ENCODE results near the gene TSFM. TPM values are rescaled to one million over a fixed set of nuclear protein-coding genes. Genes with fewer than 3 reads are reported as not detected.

The TSFM gene
- total and polyA plus RNA-seq, 7 donors, result 8.0 to 49.3 (median 29.6) TPM

- intact Hi-C loops (cut with DNase I), result no loop called here
- H3K27me3 ChIP-seq, result peaks cover 36 to 57% (median 47%) of the 10 kb centered on the region in 3 donors
- DNase-seq, result no peak
- no peaks in the 10 kb centered on the region for H3K9me3 ChIP-seq
- WGBS, 2 donors, result 2 to 4% methylated on average over 40 of the region's 40 CpGs
- H3K36me3 ChIP-seq, result peaks cover 0 to 17% (median 0%) of the 10 kb centered on the region in 4 donors
- H3K4me3 ChIP-seq, result peak overlapping the region in 3 of 4 donors; percentile 16 to 38 (median 33)
- TF ChIP-seq EP300 (IDR thresholded peaks at IDR 0.05) (no peak), CTCF (IDR thresholded peaks at IDR 0.05) (no peak), POLR2AphosphoS5 (IDR thresholded peaks at IDR 0.05) (no peak), POLR2A (IDR thresholded peaks at IDR 0.05) (no peak)
- H3K4me1 ChIP-seq, result peaks cover 0 to 32% (median 27%) of the 10 kb centered on the region in 4 donors
- H3K27ac ChIP-seq, result no peak overlapping the region
Observed at GRCh38 chr12:57765698-57766463, 16.7 kb upstream of the TSFM start.

DNA sequence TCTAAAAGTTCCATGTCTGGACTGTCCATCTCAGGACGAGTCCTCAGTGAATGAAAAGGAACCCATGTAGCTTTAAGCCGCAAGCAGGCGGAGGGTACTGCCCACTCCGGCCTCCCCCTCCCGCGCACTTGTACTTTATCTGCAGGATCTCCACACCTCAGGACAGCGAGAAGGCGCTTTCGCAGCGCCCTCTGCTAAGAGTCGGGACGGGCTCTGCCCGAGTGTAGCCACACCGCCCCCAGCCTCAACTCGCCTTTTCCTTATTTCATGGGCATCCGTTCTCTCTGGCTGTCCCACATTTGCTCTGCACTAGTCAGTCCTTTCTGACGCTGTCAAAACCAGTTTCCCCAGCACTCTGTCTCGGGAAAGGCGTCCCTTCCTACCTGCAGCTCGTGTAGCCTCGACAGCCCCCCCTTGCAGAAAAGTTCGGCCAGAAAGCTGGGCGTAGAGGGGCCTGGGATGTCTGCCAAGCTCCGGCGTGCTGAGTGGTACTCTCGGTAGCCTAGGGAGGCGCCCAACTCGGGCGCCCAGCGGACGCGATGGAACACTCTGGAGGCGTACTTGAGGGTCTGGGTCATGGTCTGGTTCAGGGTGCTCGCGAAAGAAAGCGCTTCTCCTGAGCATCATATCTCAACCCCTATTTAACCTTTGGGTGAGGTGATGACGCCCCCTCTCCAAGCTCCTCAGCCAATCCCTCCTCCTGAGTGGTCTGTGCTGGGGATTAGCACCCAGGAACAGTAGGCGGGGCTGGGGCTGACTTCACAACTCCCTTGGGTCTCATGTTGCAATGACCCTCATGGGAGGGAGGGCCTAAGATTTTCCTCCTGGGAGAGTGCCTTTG lies 15.9 kb upstream of the TSFM start, which contains the start of gene CYP27B1:
TSS of gene CYP27B1 (minus strand) at position 615 of the 841 bp plus-strand sequence. CDS start at position 578, 37 bp downstream.
- DNase-seq, result no peak

DNA sequence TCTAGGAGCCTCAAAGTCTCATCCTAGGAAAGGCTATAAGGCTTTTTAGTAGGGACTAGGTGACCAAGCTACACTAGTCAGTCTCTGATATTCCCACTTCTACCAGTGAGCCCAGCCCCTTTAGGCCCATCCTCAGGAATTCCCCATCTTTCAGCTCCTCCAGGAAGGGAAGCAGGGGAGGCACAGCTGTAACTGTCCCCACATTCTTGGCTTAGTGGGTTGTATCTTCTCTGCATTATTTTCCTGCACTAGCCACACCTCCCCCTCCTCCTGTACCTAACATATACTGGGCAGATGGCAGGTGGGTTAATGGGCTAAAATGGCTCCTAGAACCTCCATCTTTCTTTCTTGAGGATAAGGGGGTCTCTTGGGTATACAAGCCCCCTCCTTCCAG lies 15.3 kb upstream of the TSFM start:
- peaks cover 0 to 41% (median 36%) of the 10 kb centered on the region in 4 donors for H3K4me1 ChIP-seq
- H3K27ac ChIP-seq, result no peak overlapping the region
- H3K27me3 ChIP-seq, result peaks cover 29 to 46% (median 44%) of the 10 kb centered on the region in 3 donors
- peaks cover 0 to 17% (median 0%) of the 10 kb centered on the region in 4 donors for H3K36me3 ChIP-seq
- intact Hi-C loops (cut with DNase I), result no loop called here
- TF ChIP-seq EP300 (IDR thresholded peaks at IDR 0.05), result no peak
- TF ChIP-seq POLR2A (IDR thresholded peaks at IDR 0.05), result no peak
- no peak for TF ChIP-seq POLR2AphosphoS5 (IDR thresholded peaks at IDR 0.05)
- TF ChIP-seq CTCF (IDR thresholded peaks at IDR 0.05), result no peak
- DNase-seq, result no peak
- H3K4me3 ChIP-seq, result no peak overlapping the region
- H3K9me3 ChIP-seq, result no peaks in the 10 kb centered on the region

More for the DNA sequence above, 15.9 kb upstream of the TSFM start, which contains the start of gene CYP27B1:
- Histone ChIP-seq H3K36me3 (peaks cover 0 to 17% (median 0%) of the 10 kb centered on the region in 4 donors), H3K27ac (no peak within 1 kb of the TSS), H3K27me3 (peaks cover 35 to 52% (median 47%) of the 10 kb centered on the region in 3 donors), H3K9me3 (no peaks in the 10 kb centered on the region), H3K4me3 (peak within 1 kb of the TSS in 3 of 4 donors; percentile 16 to 38 (median 33)), H3K4me1 (peaks cover 0 to 40% (median 35%) of the 10 kb centered on the region in 4 donors)
- intact Hi-C loops (cut with DNase I), result no loop called here
- TF ChIP-seq POLR2A (IDR thresholded peaks at IDR 0.05) (no peak), CTCF (IDR thresholded peaks at IDR 0.05) (no peak), EP300 (IDR thresholded peaks at IDR 0.05) (no peak), POLR2AphosphoS5 (IDR thresholded peaks at IDR 0.05) (no peak)
- 6 to 8% methylated on average over 38 of the region's 38 CpGs for WGBS, 2 donors

DNA sequence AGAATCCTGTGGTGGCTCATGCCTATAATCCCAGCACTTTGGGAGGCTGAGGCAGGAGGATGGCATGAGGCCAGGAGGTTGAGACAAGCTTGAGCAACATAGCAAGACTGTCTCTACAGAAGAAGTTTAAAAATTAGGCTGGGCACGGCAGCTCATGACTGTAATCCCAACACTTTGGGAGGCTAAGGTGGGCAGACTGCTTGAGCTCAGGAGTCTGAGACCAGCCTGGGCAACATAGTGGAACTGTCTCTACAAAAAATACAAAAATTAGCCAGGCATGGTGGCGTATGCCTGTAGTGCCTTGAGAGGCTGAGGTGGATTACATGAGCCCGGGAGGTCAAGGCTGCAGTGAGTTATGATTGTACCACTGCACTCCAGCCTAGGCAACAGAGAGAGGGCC lies 14.7 kb upstream of the TSFM start:
- intact Hi-C loops (cut with DNase I), result no loop called here
- WGBS, 2 donors, result 94 to 97% methylated on average over 3 of the region's 3 CpGs
- no peak overlapping the region for H3K27ac ChIP-seq

More for the DNA sequence above, 14.7 kb upstream of the TSFM start:
- Histone ChIP-seq H3K27me3 (peaks cover 28 to 40% (median 39%) of the 10 kb centered on the region in 3 donors), H3K4me3 (no peak overlapping the region), H3K4me1 (peaks cover 0 to 42% (median 36%) of the 10 kb centered on the region in 4 donors), H3K9me3 (no peaks in the 10 kb centered on the region), H3K36me3 (peaks cover 0 to 17% (median 0%) of the 10 kb centered on the region in 4 donors)
- TF ChIP-seq EP300 (IDR thresholded peaks at IDR 0.05) (no peak), POLR2AphosphoS5 (IDR thresholded peaks at IDR 0.05) (no peak), POLR2A (IDR thresholded peaks at IDR 0.05) (no peak), CTCF (IDR thresholded peaks at IDR 0.05) (no peak)
- no peak for DNase-seq

Data from sigmoid colon (tissue), 7 donors.